Endothelial cell of hepatic sinusoid (primary cell): ENCODE measurements around the gene ATG10.
"Not testable (repeated sequence)": the region's sequence is repeated elsewhere in the genome, so short reads cannot be mapped to it uniquely, and the experiment has no call there.

Experiments
- in situ Hi-C: cut with HindIII; loops from 2 replicates; pipeline ENCODE4 v1.10.0; 2017; ENCODE audit warnings: low sequenced_read_pairs

ATG10 gene

GRCh38 chr5:81971712-81972491 lies at the start of gene ATG10:
TSS of gene ATG10 (plus strand) at chr5:81972023. CDS start at chr5:81987571, 15,548 bp downstream.
- in situ Hi-C loops, result no loop called here

GRCh38 chr5:81922854-81923279 lies 49.0 kb upstream of the ATG10 start:
- in situ Hi-C loops, result no loop called here

- in situ Hi-C loops, result no loop called here
Observed at GRCh38 chr5:81924442-81924841, 47.4 kb upstream of the ATG10 start.

- in situ Hi-C loops, result no loop called here
Observed at GRCh38 chr5:81925009-81925408, 46.8 kb upstream of the ATG10 start.

- in situ Hi-C loops, result no loop called here
Observed at GRCh38 chr5:81925981-81926380, 45.8 kb upstream of the ATG10 start.

- in situ Hi-C loops, result loop anchor here (5.0 kb wide), 2 partner anchors 49 to 56 kb away; no protein-coding TSS in a partner anchor
Observed at GRCh38 chr5:81936066-81936465, 35.8 kb upstream of the ATG10 start.

GRCh38 chr5:81936750-81937149 lies 35.1 kb upstream of the ATG10 start:
- in situ Hi-C loops, result loop anchor here (5.0 kb wide), 2 partner anchors 49 to 56 kb away; no protein-coding TSS in a partner anchor

- in situ Hi-C loops, result no loop called here
Observed at GRCh38 chr5:81942746-81943145, 29.1 kb upstream of the ATG10 start.

- in situ Hi-C loops, result no loop called here
Observed at GRCh38 chr5:81948349-81948748, 23.5 kb upstream of the ATG10 start.

GRCh38 chr5:81949462-81949861 lies 22.4 kb upstream of the ATG10 start:
- in situ Hi-C loops, result no loop called here

- in situ Hi-C loops, result no loop called here
Observed at GRCh38 chr5:81950996-81951395, 20.8 kb upstream of the ATG10 start.

- in situ Hi-C loops, result not testable (repeated sequence)
Observed at GRCh38 chr5:81954796-81955195, 17.0 kb upstream of the ATG10 start.

GRCh38 chr5:81958129-81958528 lies 13.7 kb upstream of the ATG10 start:
- in situ Hi-C loops, result not testable (repeated sequence)

- in situ Hi-C loops, result no loop called here
Observed at GRCh38 chr5:81961651-81962440, 10.0 kb upstream of the ATG10 start.

- in situ Hi-C loops, result no loop called here
Observed at GRCh38 chr5:81963544-81963943, 8.3 kb upstream of the ATG10 start.

GRCh38 chr5:81965524-81965923 lies 6.3 kb upstream of the ATG10 start:
- in situ Hi-C loops, result no loop called here

GRCh38 chr5:81969226-81969625 lies 2.6 kb upstream of the ATG10 start:
- in situ Hi-C loops, result no loop called here

GRCh38 chr5:81969912-81970311 lies 1.9 kb upstream of the ATG10 start:
- in situ Hi-C loops, result no loop called here

- in situ Hi-C loops, result no loop called here
Observed at GRCh38 chr5:81971111-81971711, 612 bp upstream of the ATG10 start.

- in situ Hi-C loops, result no loop called here
Observed at GRCh38 chr5:81972492-81972783, 615 bp downstream of the ATG10 start.

GRCh38 chr5:81980160-81980559 lies 8.3 kb downstream of the ATG10 start:
- in situ Hi-C loops, result no loop called here
